DOHH2 (cell line): ENCODE results near the gene ACTR2.

Experiments
- CTCF ChIP-seq: fragments of 200-600 bp; sonication (generic); IDR thresholded peaks from one replicate; pipeline ENCODE4 v1.5.1; 2014; ENCODE audit warnings: antibody characterized with exemption, mild to moderate bottlenecking, low read depth, low read length; ENCODE audit not compliant: poor library complexity, severe bottlenecking
- EZH2phosphoT487 ChIP-seq: fragments of 200-600 bp; sonication (generic); IDR thresholded peaks from 2 replicates; pipeline ENCODE4 v1.6.1; 2017; ENCODE audit warnings: borderline replicate concordance, mild to moderate bottlenecking, antibody characterized with exemption, low read length, moderate library complexity, mixed read lengths

DNA sequence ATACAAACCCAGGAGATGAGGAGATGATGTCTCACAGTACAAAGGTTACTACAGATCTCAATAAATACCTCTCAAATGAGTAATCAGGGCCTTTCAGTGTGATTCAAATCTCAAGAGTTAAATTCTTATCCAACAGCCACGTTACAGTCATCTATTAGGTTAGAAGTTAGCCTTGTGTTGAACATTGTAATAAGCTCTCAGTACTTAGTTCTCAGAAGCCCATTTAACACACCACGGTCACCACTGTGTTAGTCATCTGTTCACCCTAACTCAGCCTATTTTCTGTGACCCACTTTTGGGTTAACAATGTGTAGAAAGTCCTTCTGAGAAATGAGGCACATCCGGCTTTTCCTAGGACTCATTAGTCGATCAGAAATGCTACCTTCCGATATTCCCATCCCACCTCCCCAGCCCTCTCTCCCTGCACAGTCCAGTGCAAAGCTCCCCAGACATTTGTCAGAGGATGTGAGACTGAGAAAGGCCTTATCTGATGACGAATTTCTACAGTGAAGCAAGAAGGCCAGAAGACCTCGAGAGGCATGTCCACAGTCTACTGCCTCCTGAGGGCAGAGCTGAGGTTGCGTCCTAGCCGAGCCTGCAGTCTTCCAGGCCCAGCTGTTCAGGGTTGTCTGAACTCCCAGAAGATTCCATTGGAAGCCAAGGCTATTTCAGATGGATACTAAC is 92.6 kb downstream of the ACTR2 start:
- peak; percentile 52 for TF ChIP-seq CTCF
- TF ChIP-seq EZH2phosphoT487: no peak
